Astrocyte of the hippocampus (primary cell): Measurements from ENCODE around the gene OR7C2.

Experiments used
- DNase-seq: peaks from one replicate; pipeline ENCODE4 v3.0.0; 2011; ENCODE audit warnings: low read depth, low spot score

OR7C2 gene

GRCh38 chr19:14979476-14980255, 38.4 kb downstream of the OR7C2 start, which contains the start of gene SLC1A6:
SLC1A6 (minus strand) TSS chr19:14979864; CDS start chr19:14972910, 6,954 bp downstream.
- peak; percentile 25 for DNase-seq

- no peak for DNase-seq
These were observed 43.8 kb downstream of the OR7C2 start for GRCh38 chr19:14985133-14985532.
